ENCODE measurements around the gene HMGN5.

HMGN5 gene

DNA sequence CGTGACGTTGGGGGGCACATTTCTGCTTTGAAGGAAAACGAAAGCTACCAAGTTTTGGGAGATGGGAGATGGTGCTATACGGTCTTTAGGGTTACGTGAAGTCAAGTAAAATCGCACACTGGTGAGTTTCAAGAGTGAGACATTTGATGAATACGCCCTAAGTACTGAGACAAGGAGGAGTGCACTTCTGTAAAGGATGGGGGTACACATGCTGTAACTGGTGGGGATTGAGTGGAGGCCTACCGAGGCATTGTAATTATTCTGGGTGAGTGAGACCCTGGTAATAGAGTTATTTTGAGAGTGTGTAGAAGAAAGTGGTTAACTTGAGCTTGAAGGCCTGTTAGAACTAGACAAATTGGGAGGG lies 725 bp upstream of the HMGN5 start:
- no peak for DNase-seq (ENCODE audit: extremely low read depth, low read depth)
- no peak for TF ChIP-seq CTCF (IDR thresholded peaks at IDR 0.05; ENCODE audit: low read depth, low read length)

DNA sequence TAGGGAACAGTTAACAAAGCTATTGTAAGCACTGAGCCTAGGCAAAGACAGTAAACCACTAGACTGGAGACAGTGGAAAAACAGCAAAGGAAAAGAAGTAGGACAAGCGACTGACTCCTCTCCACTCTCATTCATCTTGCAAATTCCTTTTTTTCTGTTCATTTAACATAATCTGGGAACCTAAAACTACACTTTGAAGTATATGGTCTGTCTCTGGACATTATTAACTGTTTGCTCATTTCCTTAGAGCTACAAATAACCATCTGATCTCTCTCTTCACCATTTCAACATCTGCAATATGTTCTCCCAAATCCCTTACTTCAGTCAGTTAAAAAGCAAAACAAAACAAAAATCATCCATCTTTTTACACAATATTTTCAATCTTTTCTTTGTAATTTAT lies 642 bp downstream of the HMGN5 start:
- DNase-seq (ENCODE audit: extremely low read depth, low read depth): no peak
- TF ChIP-seq CTCF (IDR thresholded peaks at IDR 0.05; ENCODE audit: low read depth, low read length): no peak

- TF ChIP-seq CTCF (IDR thresholded peaks at IDR 0.05; ENCODE audit: low read depth, low read length): peak; percentile 60
These were observed 6.0 kb downstream of the HMGN5 start for GRCh38 chrX:81195712-81196111.

DNA sequence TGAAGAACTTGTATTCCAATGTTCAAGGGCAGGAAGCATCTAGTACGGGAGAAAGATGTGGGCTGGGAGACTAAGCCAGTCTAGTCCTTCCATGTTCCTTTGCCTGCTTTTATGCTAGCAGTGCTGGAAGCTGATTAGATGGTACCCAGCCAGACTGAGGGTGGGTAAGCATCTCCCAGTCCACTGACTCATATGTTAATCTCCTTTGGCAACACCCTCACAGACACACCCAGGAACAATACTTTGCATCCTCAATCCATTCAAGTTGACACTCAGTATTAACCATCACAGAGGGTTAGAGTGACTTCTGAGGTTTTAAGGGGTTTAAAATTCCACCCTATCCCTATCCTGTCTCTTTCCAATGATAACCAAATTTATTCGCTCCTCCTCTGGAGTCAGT lies 6.5 kb downstream of the HMGN5 start:
- no peak for DNase-seq (ENCODE audit: extremely low read depth, low read depth)
- TF ChIP-seq CTCF (IDR thresholded peaks at IDR 0.05; ENCODE audit: low read depth, low read length): no peak

More at GRCh38 chrX:81195712-81196111, 6.0 kb downstream of the HMGN5 start:
- no peak for DNase-seq (ENCODE audit: extremely low read depth, low read depth)

GRCh38 chrX:81174286-81174685 lies 27.4 kb downstream of the HMGN5 start:
- DNase-seq (ENCODE audit: extremely low read depth, low read depth): peak; percentile 0
- peak; percentile 17 for TF ChIP-seq CTCF (IDR thresholded peaks at IDR 0.05; ENCODE audit: low read depth, low read length)

- no peak for DNase-seq (ENCODE audit: extremely low read depth, low read depth)
- TF ChIP-seq CTCF (IDR thresholded peaks at IDR 0.05; ENCODE audit: low read depth, low read length): no peak
These were observed 33.3 kb downstream of the HMGN5 start for GRCh38 chrX:81168391-81168790.

GRCh38 chrX:81121513-81122363 lies 80.0 kb downstream of the HMGN5 start:
- no peak for TF ChIP-seq CTCF (IDR thresholded peaks at IDR 0.05; ENCODE audit: low read depth, low read length)
- DNase-seq (ENCODE audit: extremely low read depth, low read depth): peak; percentile 64

Measured in AG09319 (cell line).